PC-3 (cell line): ENCODE measurements around the gene AARS2. TPM values are rescaled to one million over a fixed set of nuclear protein-coding genes. Genes with fewer than 3 reads are reported as not detected.

ENCODE experiments used
- ATAC-seq: fragments of 200-7000 bp; cut with Tn5 transposase; 2 replicates; pipeline ENCODE4 v1.9.1; 2020; ENCODE audit warnings: mild to moderate bottlenecking, moderate library complexity
- BruUV-seq: library from RNA; stranded (reverse); fragments of 400-500 nt; replicated peaks from 2 replicates; lab custom pipeline; 2021; lab: Mats Ljungman, UMichigan
- CTCF ChIA-PET: fragments of 300-600 bp; sonication (Branson Sonifier 250); formaldehyde crosslinking; loops from one replicate; lab custom pipeline; 2022; ENCODE audit warnings: antibody characterized with exemption; lab: Charles Lee
- POLR2A ChIA-PET: fragments of 300-600 bp; sonication (Branson Sonifier 250); formaldehyde crosslinking; loops from one replicate; lab custom pipeline; 2022; ENCODE audit warnings: antibody characterized with exemption; ENCODE audit not compliant: unreplicated experiment; lab: Charles Lee
- DNase-seq: peaks from one replicate; pipeline ENCODE4 v3.0.0-alpha.2; 2015
- H2AFZ ChIP-seq: fragments of 300-600 bp; sonication (generic); 2 replicates; pipeline ENCODE4 v1.6.0; 2016; ENCODE audit warnings: antibody characterized with exemption, low read length
- H3F3A ChIP-seq: fragments of 300-600 bp; sonication (generic); one replicate; pipeline ENCODE4 v1.6.0; 2017; ENCODE audit warnings: antibody characterized with exemption, low read length, control low read depth, mild to moderate bottlenecking; ENCODE audit not compliant: unreplicated experiment
- H3K27ac ChIP-seq: fragments of 300-600 bp; sonication (generic); 2 replicates; pipeline ENCODE4 v1.5.1; 2016; ENCODE audit warnings: mild to moderate bottlenecking, low read length
- H3K27me3 ChIP-seq: fragments of 300-600 bp; sonication (generic); 2 replicates; pipeline ENCODE4 v1.6.1; 2016; ENCODE audit warnings: low read length, mixed read lengths
- H3K36me3 ChIP-seq: fragments of 300-600 bp; sonication (generic); 2 replicates; pipeline ENCODE4 v1.6.1; 2016; ENCODE audit warnings: low read depth, mixed run types, low read length, mixed read lengths
- H3K4me1 ChIP-seq: fragments of 300-600 bp; sonication (generic); 2 replicates; pipeline ENCODE4 v1.5.1; 2016; ENCODE audit warnings: low read length; ENCODE audit not compliant: insufficient read depth
- H3K4me2 ChIP-seq: fragments of 300-600 bp; sonication (generic); 2 replicates; pipeline ENCODE4 v1.6.0; 2016; ENCODE audit warnings: low read length
- H3K4me3 ChIP-seq: fragments of 300-600 bp; sonication (generic); 2 replicates; pipeline ENCODE4 v1.5.1; 2016; ENCODE audit warnings: mild to moderate bottlenecking, low read length, mixed read lengths
- H3K79me2 ChIP-seq: fragments of 300-600 bp; sonication (generic); 2 replicates; pipeline ENCODE4 v1.6.1; 2017; ENCODE audit warnings: low read length, mixed read lengths
- H3K9ac ChIP-seq: fragments of 300-600 bp; sonication (generic); 2 replicates; pipeline ENCODE4 v1.6.0; 2016; ENCODE audit warnings: mild to moderate bottlenecking, low read length
- H3K9me2 ChIP-seq: fragments of 300-600 bp; sonication (generic); replicated peaks from 2 replicates; pipeline ENCODE4 v1.6.1; 2016; ENCODE audit warnings: mixed run types, low read length, mixed read lengths
- H3K9me3 ChIP-seq: fragments of 300-600 bp; sonication (generic); 2 replicates; pipeline ENCODE4 v1.6.1; 2016; ENCODE audit warnings: low read length, mixed read lengths
- H4K20me1 ChIP-seq: fragments of 300-600 bp; sonication (generic); 2 replicates; pipeline ENCODE4 v1.6.1; 2016; ENCODE audit warnings: low read length, mixed read lengths
- EZH2 ChIP-seq: fragments of 300-600 bp; sonication (generic); IDR thresholded peaks from one replicate; pipeline ENCODE4 v1.6.1; 2017; ENCODE audit warnings: antibody characterized with exemption, mild to moderate bottlenecking, low read length; ENCODE audit not compliant: unreplicated experiment
- EZH2phosphoT487 ChIP-seq: fragments of 300-600 bp; sonication (generic); IDR thresholded peaks from 2 replicates; pipeline ENCODE4 v1.6.1; 2018; ENCODE audit warnings: mild to moderate bottlenecking, antibody characterized with exemption, low read length, borderline replicate concordance
- intact Hi-C: fragments of 100-400 bp; cut with micrococcal nuclease; formaldehyde crosslinking; loops from 2 replicates; pipeline ENCODE4 v1.9.0; 2023
- total RNA-seq: library from RNA; depleted of rRNA; stranded (reverse); fragments of >200 nt; gene quantifications from 2 replicates; pipeline ENCODE4 v1.2.3, GENCODE V29; 2014
- TF ChIP-seq, protein P1 (sequence below): fragments of 300-600 bp; sonication (generic); conservative IDR thresholded peaks from 2 replicates; pipeline ENCODE4 v1.5.1; 2017; ENCODE audit warnings: antibody characterized with exemption, low read depth, mild to moderate bottlenecking, low read length

AARS2 gene
- total RNA-seq, 1 experiment from 2014 or later, result 26.2 TPM

DNA sequence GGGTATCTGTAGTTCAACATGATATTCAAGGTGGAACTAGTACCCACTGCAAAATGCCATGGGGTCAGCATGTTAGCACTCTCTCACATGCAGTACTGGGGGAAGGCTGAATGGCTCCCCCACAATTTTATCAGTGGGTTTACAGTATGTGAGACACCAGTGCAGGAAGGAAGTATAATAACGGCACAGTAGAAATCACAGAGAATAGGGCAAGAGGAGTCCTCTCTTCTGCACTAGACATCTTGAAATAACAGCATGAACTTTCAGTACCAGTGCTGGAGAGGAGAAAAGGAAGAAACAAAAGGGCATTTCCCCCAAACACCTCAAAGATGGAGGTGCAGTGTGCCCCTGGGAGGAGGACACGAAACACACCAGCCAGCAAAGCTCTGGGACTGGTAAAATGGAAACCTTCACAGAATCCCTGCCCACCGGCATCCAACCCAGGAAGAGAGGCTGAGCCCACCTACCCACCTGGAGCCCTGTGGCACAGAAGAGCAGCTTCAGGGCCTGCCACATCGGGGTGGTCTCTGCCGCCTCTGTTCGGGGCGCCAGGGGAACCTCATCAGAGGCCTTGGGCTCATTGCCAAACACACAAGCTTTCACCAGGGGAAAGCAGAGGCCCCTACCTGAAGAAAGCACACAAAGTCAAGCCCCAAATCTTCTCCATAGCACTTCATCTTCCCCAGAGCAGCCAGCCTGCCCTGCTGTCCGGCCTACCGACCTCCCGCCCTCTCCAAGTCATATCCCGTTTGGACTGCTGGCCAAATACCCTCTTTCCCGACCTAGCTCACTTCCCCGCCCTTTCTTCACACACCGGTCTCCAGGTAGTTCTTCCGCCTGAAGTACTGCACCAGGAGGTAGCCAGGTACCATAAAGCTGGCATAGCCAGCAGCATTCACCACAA is 57.0 kb downstream of the AARS2 start:
- H3K27me3 ChIP-seq, result no peaks in the 10 kb centered on the region
- peaks cover 47% of the 10 kb centered on the region for H4K20me1 ChIP-seq
- TF ChIP-seq EZH2phosphoT487, result no peak
- TF ChIP-seq, protein P1, sequence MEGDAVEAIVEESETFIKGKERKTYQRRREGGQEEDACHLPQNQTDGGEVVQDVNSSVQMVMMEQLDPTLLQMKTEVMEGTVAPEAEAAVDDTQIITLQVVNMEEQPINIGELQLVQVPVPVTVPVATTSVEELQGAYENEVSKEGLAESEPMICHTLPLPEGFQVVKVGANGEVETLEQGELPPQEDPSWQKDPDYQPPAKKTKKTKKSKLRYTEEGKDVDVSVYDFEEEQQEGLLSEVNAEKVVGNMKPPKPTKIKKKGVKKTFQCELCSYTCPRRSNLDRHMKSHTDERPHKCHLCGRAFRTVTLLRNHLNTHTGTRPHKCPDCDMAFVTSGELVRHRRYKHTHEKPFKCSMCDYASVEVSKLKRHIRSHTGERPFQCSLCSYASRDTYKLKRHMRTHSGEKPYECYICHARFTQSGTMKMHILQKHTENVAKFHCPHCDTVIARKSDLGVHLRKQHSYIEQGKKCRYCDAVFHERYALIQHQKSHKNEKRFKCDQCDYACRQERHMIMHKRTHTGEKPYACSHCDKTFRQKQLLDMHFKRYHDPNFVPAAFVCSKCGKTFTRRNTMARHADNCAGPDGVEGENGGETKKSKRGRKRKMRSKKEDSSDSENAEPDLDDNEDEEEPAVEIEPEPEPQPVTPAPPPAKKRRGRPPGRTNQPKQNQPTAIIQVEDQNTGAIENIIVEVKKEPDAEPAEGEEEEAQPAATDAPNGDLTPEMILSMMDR, result no peak
- no peak for TF ChIP-seq EZH2
- H3K9me2 ChIP-seq, result no peaks in the 10 kb centered on the region
- no peaks in the 10 kb centered on the region for H3K9me3 ChIP-seq
- peak overlapping the region; percentile 71 for H3K27ac ChIP-seq
- H3K36me3 ChIP-seq, result peaks cover 34% of the 10 kb centered on the region
- H3K4me3 ChIP-seq, result peak overlapping the region; percentile 81
- peaks cover 33% of the 10 kb centered on the region for H3K79me2 ChIP-seq
- peaks cover 34% of the 10 kb centered on the region for H3F3A ChIP-seq
- H3K4me1 ChIP-seq, result peaks cover 21% of the 10 kb centered on the region
- H3K4me2 ChIP-seq, result peak overlapping the region; percentile 100
- intact Hi-C loops, result no loop called here
- CTCF ChIA-PET, result interaction anchor here (0.6 to 1.7 kb wide), 6 partner anchors 9 to 117 kb away, joined by 3 to 15 read pairs (median 6); partner anchors contain the start of gene HSP90AB1
- ATAC-seq (peak; percentile 11), DNase-seq (peak; percentile 45)
- POLR2A ChIA-PET, result interaction anchor here (0.6 to 1.3 kb wide), 4 partner anchors 9 to 144 kb away, joined by 5 to 24 read pairs (median 8); partner anchors contain the start of gene HSP90AB1
- peak overlapping the region; percentile 91 for H3K9ac ChIP-seq
- peak overlapping the region; percentile 73 for H2AFZ ChIP-seq
- BruUV-seq, result TSS peak; percentile 22

DNA sequence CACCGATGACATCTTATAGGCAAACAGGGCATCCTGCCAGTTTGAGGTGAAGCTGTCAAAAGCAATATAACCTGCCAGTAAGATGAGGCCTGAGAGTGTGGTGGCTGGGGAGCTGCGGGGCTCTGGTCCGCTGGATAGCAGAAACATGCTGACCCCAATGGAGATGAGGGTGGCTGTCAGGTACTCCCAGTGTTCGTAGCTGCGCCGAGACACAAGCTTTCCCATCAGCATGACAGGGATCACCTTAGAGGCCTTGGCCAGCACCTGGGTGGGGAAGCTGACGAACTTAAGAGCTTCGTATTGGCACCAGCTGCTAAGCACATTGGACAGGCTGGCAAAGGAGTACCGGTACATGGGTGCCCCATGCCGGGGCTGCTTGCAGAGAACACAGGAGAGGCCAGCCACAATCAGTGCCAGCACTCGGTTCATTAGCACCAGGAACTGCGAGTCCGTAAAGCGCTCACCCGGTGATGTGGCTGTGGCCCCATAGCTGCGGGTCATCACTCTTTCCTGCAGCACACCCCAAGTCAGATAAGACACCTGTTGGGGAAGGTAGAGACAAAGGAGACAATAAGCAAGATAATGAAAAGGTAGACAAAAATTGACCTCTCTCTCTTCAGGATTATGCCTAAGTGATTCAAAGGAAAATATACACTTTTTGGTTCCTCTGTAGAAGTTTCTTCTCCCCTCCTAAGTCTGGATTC is 57.9 kb downstream of the AARS2 start:
- BruUV-seq, result no TSS peak
- Histone ChIP-seq H3K27me3 (no peaks in the 10 kb centered on the region), H3K36me3 (peaks cover 43% of the 10 kb centered on the region), H3K4me3 (peak overlapping the region; percentile 81; the same call in 1 of the 2 replicates), H3K9ac (no peak overlapping the region), H3K4me2 (peak overlapping the region; percentile 100), H3K79me2 (peaks cover 41% of the 10 kb centered on the region), H3K4me1 (peaks cover 29% of the 10 kb centered on the region), H4K20me1 (peaks cover 56% of the 10 kb centered on the region), H3K9me2 (no peaks in the 10 kb centered on the region), H3K27ac (no peak overlapping the region), H3K9me3 (no peaks in the 10 kb centered on the region), H2AFZ (no peak overlapping the region), H3F3A (peaks cover 43% of the 10 kb centered on the region)
- ChIA-PET CTCF (interaction anchor here (0.5 kb wide), 1 partner anchor 35 kb away, joined by 3 read pairs; no protein-coding TSS in a partner anchor), POLR2A (no interaction called here)
- TF ChIP-seq EZH2, result no peak
- TF ChIP-seq, protein P1, result no peak
- no peak for TF ChIP-seq EZH2phosphoT487
- DNase-seq (peak; percentile 35), ATAC-seq (no peak)
- intact Hi-C loops, result no loop called here
